WTC11 (cell line): ENCODE data around the gene DNAH7. TPM values are rescaled to one million over a fixed set of nuclear protein-coding genes. Genes with fewer than 3 reads are reported as not detected.

ENCODE experiments used
- ATAC-seq: fragments of 200-7000 bp; cut with Tn5 transposase; 2 replicates; pipeline ENCODE4 v1.10.0; 2021; ENCODE audit warnings: mild to moderate bottlenecking, moderate library complexity
- CTCF ChIA-PET: fragments of 300-600 bp; sonication (Branson Sonifier 250); formaldehyde crosslinking; loops from one replicate; lab custom pipeline; 2021; ENCODE audit warnings: antibody characterized with exemption; lab: Charles Lee
- POLR2A ChIA-PET: fragments of 350-600 bp; sonication (Branson Sonifier 250); formaldehyde crosslinking; loops from one replicate; lab custom pipeline; 2021; ENCODE audit warnings: antibody characterized with exemption; lab: Charles Lee
- DNase-seq: peaks from one replicate; pipeline ENCODE4 v3.0.0; 2021; ENCODE audit warnings: low spot score
- H3K27ac Mint-ChIP-seq: 2 replicates; pipeline ENCODE4 v1.8.0; 2021; ENCODE audit warnings: mixed read lengths
- H3K27me3 Mint-ChIP-seq: 2 replicates; pipeline ENCODE4 v1.8.0; 2021; ENCODE audit warnings: low read depth, mild to moderate bottlenecking, moderate library complexity, mixed read lengths
- H3K36me3 Mint-ChIP-seq: 2 replicates; pipeline ENCODE4 v1.8.0; 2021; ENCODE audit warnings: mixed read lengths
- H3K4me1 Mint-ChIP-seq: 2 replicates; pipeline ENCODE4 v1.8.0; 2022; ENCODE audit warnings: mixed read lengths
- H3K4me3 Mint-ChIP-seq: 2 replicates; pipeline ENCODE4 v1.8.0; 2021; ENCODE audit warnings: mild to moderate bottlenecking, moderate library complexity, mixed read lengths
- H3K9me3 Mint-ChIP-seq: 2 replicates; pipeline ENCODE4 v1.8.0; 2021; ENCODE audit warnings: mixed read lengths
- AFF4 ChIP-seq: sonication (generic); formaldehyde crosslinking; IDR thresholded peaks from 2 replicates; pipeline ENCODE4 v1.8.1; 2023; ENCODE audit warnings: mild to moderate bottlenecking, missing genetic modification reagents, borderline replicate concordance
- ATF1 ChIP-seq: sonication (generic); formaldehyde crosslinking; IDR thresholded peaks from 2 replicates; pipeline ENCODE4 v1.8.1; 2023; ENCODE audit warnings: mild to moderate bottlenecking, moderate library complexity, missing genetic modification reagents
- CBFB ChIP-seq: sonication (generic); formaldehyde crosslinking; IDR thresholded peaks from 2 replicates; pipeline ENCODE4 v1.8.1; 2022; ENCODE audit warnings: mild to moderate bottlenecking, low read depth, missing genetic modification reagents
- CDX4 ChIP-seq: fragments of 250-450 bp; sonication (Bioruptor Pico); IDR thresholded peaks from 2 replicates; pipeline ENCODE4 v1.9.0; 2021; ENCODE audit warnings: moderate library complexity, mild to moderate bottlenecking, inconsistent platforms, borderline replicate concordance
- E2F5 ChIP-seq: sonication (generic); formaldehyde crosslinking; IDR thresholded peaks from 2 replicates; pipeline ENCODE4 v1.8.1; 2022; ENCODE audit warnings: mild to moderate bottlenecking, moderate library complexity, missing genetic modification reagents
- ELF4 ChIP-seq: sonication (generic); formaldehyde crosslinking; IDR thresholded peaks from 2 replicates; pipeline ENCODE4 v1.8.1; 2022; ENCODE audit warnings: low read depth, mild to moderate bottlenecking, moderate library complexity, missing genetic modification reagents
- ERG ChIP-seq: fragments of 250-450 bp; sonication (Bioruptor Pico); IDR thresholded peaks from 2 replicates; pipeline ENCODE4 v1.8.0; 2021; ENCODE audit warnings: mild to moderate bottlenecking
- FOXP1 ChIP-seq: sonication (generic); formaldehyde crosslinking; IDR thresholded peaks from 2 replicates; pipeline ENCODE4 v1.8.0; 2022; ENCODE audit warnings: missing genetic modification reagents, mild to moderate bottlenecking, moderate library complexity, borderline replicate concordance
- FOXP4 ChIP-seq: sonication (generic); formaldehyde crosslinking; IDR thresholded peaks from 2 replicates; pipeline ENCODE4 v1.8.0; 2022; ENCODE audit warnings: mild to moderate bottlenecking, missing genetic modification reagents
- HMGXB4 ChIP-seq: sonication (generic); formaldehyde crosslinking; IDR thresholded peaks from 2 replicates; pipeline ENCODE4 v1.8.1; 2023; ENCODE audit warnings: mild to moderate bottlenecking, moderate library complexity, missing genetic modification reagents
- IRF2 ChIP-seq: sonication (generic); formaldehyde crosslinking; IDR thresholded peaks from 2 replicates; pipeline ENCODE4 v1.8.0; 2022; ENCODE audit warnings: low read depth, missing genetic modification reagents, borderline replicate concordance
- JAZF1 ChIP-seq: fragments of 250-450 bp; sonication (Bioruptor Pico); IDR thresholded peaks from 2 replicates; pipeline ENCODE4 v1.9.0; 2021; ENCODE audit warnings: moderate library complexity, mild to moderate bottlenecking, inconsistent platforms
- MAX ChIP-seq: sonication (generic); formaldehyde crosslinking; IDR thresholded peaks from 2 replicates; pipeline ENCODE4 v1.8.0; 2022; ENCODE audit warnings: mild to moderate bottlenecking, missing genetic modification reagents
- NFYB ChIP-seq: sonication (generic); formaldehyde crosslinking; conservative IDR thresholded peaks from 2 replicates; pipeline ENCODE4 v1.8.0; 2022; ENCODE audit warnings: low read depth, missing genetic modification reagents
- SOX15 ChIP-seq: fragments of 250-450 bp; sonication (Bioruptor Pico); IDR thresholded peaks from 2 replicates; pipeline ENCODE4 v1.9.0; 2021; ENCODE audit warnings: mild to moderate bottlenecking
- TEAD4 ChIP-seq: sonication (generic); formaldehyde crosslinking; IDR thresholded peaks from 2 replicates; pipeline ENCODE4 v1.8.0; 2022; ENCODE audit warnings: mild to moderate bottlenecking, missing genetic modification reagents
- ZNF121 ChIP-seq: sonication (generic); formaldehyde crosslinking; IDR thresholded peaks from 2 replicates; pipeline ENCODE4 v1.8.0; 2023; ENCODE audit warnings: missing genetic modification reagents
- ZNF512 ChIP-seq: sonication (generic); formaldehyde crosslinking; IDR thresholded peaks from 2 replicates; pipeline ENCODE4 v1.8.1; 2022; ENCODE audit warnings: missing genetic modification reagents, borderline replicate concordance
- total RNA-seq: library from RNA; stranded (reverse); gene quantifications from 3 replicates; pipeline ENCODE4 v1.2.3, GENCODE V29; 2021

DNAH7 gene
- total RNA-seq, 1 experiment from 2014 or later = 0.04 TPM

- Mint-ChIP-seq H3K27ac (no peak overlapping the region), H3K4me3 (no peak overlapping the region), H3K27me3 (no peaks in the 10 kb centered on the region), H3K9me3 (no peaks in the 10 kb centered on the region), H3K36me3 (no peaks in the 10 kb centered on the region), H3K4me1 (no peaks in the 10 kb centered on the region)
- CTCF ChIA-PET = no interaction called here
- DNase-seq (no peak), ATAC-seq (no peak)
- POLR2A ChIA-PET = no interaction called here
- TF ChIP-seq FOXP4 (CRISPR knock-in tag) (no peak), ELF4 (CRISPR knock-in tag) (no peak), NFYB (CRISPR knock-in tag) (no peak), CDX4 (CRISPR knock-in tag) (no peak), ZNF121 (CRISPR knock-in tag) (no peak), SOX15 (no peak), IRF2 (no peak), FOXP1 (CRISPR knock-in tag) (no peak), MAX (CRISPR knock-in tag) (no peak), JAZF1 (CRISPR knock-in tag) (no peak), ERG (CRISPR knock-in tag) (no peak), HMGXB4 (CRISPR knock-in tag) (no peak), ZNF512 (CRISPR knock-in tag) (no peak), TEAD4 (no peak), E2F5 (CRISPR knock-in tag) (no peak), AFF4 (CRISPR knock-in tag) (no peak), CBFB (CRISPR knock-in tag) (no peak), ATF1 (no peak)
Observed at GRCh38 chr2:195902857-195903256, 165.8 kb downstream of the DNAH7 start.
